Esophagus muscularis mucosa (tissue), 4 donors: ENCODE data around the gene MUC20. TPM values are rescaled to one million over a fixed set of nuclear protein-coding genes. Genes with fewer than 3 reads are reported as not detected.

Experiments used
- DNase-seq: peaks from one replicate; pipeline ENCODE4 v3.0.0-alpha.2; 2017; ENCODE audit errors: extremely low spot score
- H3K27ac ChIP-seq, 4 donors: fragments of 200-600 bp; sonication (generic); replicated peaks in 1 of 4; 1 replicate in 3 of 4; 2 replicates in 1 of 4; pipeline ENCODE4 v1.5.1; 2016 to 2019; ENCODE audit warnings: mild to moderate bottlenecking in 1 of 4
- H3K27me3 ChIP-seq, 4 donors: fragments of 200-600 bp; sonication (generic); one replicate each; pipeline versions ENCODE4 v1.5.1 to v1.6.0; 2016 to 2019
- H3K36me3 ChIP-seq, 4 donors: fragments of 200-600 bp; sonication (generic); one replicate each; pipeline ENCODE4 v1.5.1; 2016 to 2019
- H3K4me1 ChIP-seq, 4 donors: fragments of 200-600 bp; sonication (generic); one replicate each; pipeline ENCODE4 v1.5.1; 2016 to 2019
- H3K4me3 ChIP-seq, 4 donors: fragments of 200-600 bp; sonication (generic); 1 replicate in 2 of 4; 2 replicates in 2 of 4; pipeline ENCODE4 v1.5.1; 2016 to 2019; ENCODE audit warnings: mild to moderate bottlenecking in 4 of 4, moderate library complexity in 1 of 4
- H3K9me3 ChIP-seq, 4 donors: fragments of 200-600 bp; sonication (generic); 1 replicate in 3 of 4; 2 replicates in 1 of 4; pipeline ENCODE4 v1.5.1; 2016 to 2019
- EP300 ChIP-seq: sonication (generic); formaldehyde crosslinking; IDR thresholded peaks from one replicate; pipeline ENCODE4 v1.6.1; 2017; ENCODE audit warnings: antibody characterized with exemption
- POLR2A ChIP-seq: fragments of 450-650 bp; IDR thresholded peaks from one replicate; pipeline ENCODE4 v1.6.1; 2017; ENCODE audit warnings: antibody characterized with exemption, moderate library complexity, mild to moderate bottlenecking, low read depth
- POLR2AphosphoS5 ChIP-seq, 2 donors: sonication (generic); formaldehyde crosslinking; IDR thresholded peaks; one replicate each; pipeline ENCODE4 v1.6.1; 2017; ENCODE audit warnings: antibody characterized with exemption in 2 of 2
- WGBS: methylation state at CpG from one replicate; pipeline ENCODE4 v1.1.5; 2018; 5-methylcytosine and 5-hydroxymethylcytosine counted together
- intact Hi-C: fragments of 100-400 bp; cut with DNase I; formaldehyde crosslinking; loops from one replicate; pipeline ENCODE4 v1.15.1; 2023
- total RNA-seq, 4 donors: library from RNA; depleted of rRNA; stranded (reverse); fragments of >200 nt; gene quantifications; one replicate each; pipeline versions ENCODE4 v1.1.0 to v1.2.1, GENCODE V29; 2016
- TF ChIP-seq, protein P1 (sequence below), 3 experiments: fragments of 200-600 bp in 2 of 3; fragments of 450-650 bp in 1 of 3; sonication (generic) in 2 of 3; IDR thresholded peaks; one replicate each; pipeline ENCODE4 v1.5.1; 2017 to 2019; ENCODE audit warnings: antibody characterized with exemption in 3 of 3, mild to moderate bottlenecking in 2 of 3, moderate library complexity in 1 of 3

Gene MUC20
- total RNA-seq, 4 donors from 2014 or later = 2.5 to 10.0 (median 4.7) TPM

DNA sequence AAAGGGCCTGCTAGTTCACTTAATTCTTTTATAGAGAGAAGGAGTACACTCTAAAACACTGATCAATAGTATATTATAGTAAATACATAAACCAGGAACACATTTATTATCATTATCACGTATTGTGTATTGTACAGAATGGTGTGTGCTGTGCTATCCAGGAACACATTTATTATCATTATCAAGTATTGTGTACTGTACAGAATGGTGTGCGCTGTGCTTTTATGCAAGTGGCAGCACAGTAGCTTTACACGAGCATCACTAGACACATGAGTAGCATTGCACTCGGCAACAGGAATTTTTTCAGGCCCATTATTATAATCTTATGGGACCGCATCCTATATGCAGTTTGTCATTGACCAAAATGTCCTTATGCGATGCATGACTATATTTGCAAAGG lies 20.9 kb upstream of the MUC20 start:
- DNase-seq = no peak
- Histone ChIP-seq H3K4me3 (no peak overlapping the region), H3K36me3 (peaks cover 0 to 39% (median 27%) of the 10 kb centered on the region in 4 donors), H3K27me3 (no peaks in the 10 kb centered on the region), H3K4me1 (peaks cover 0 to 16% (median 4%) of the 10 kb centered on the region in 4 donors), H3K9me3 (no peaks in the 10 kb centered on the region), H3K27ac (no peak overlapping the region)
- TF ChIP-seq EP300 = no peak
- TF ChIP-seq, protein P1, sequence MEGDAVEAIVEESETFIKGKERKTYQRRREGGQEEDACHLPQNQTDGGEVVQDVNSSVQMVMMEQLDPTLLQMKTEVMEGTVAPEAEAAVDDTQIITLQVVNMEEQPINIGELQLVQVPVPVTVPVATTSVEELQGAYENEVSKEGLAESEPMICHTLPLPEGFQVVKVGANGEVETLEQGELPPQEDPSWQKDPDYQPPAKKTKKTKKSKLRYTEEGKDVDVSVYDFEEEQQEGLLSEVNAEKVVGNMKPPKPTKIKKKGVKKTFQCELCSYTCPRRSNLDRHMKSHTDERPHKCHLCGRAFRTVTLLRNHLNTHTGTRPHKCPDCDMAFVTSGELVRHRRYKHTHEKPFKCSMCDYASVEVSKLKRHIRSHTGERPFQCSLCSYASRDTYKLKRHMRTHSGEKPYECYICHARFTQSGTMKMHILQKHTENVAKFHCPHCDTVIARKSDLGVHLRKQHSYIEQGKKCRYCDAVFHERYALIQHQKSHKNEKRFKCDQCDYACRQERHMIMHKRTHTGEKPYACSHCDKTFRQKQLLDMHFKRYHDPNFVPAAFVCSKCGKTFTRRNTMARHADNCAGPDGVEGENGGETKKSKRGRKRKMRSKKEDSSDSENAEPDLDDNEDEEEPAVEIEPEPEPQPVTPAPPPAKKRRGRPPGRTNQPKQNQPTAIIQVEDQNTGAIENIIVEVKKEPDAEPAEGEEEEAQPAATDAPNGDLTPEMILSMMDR (IDR thresholded peaks at IDR 0.05) = no peak
- TF ChIP-seq POLR2A = no peak
- no peak for TF ChIP-seq POLR2AphosphoS5 (IDR thresholded peaks at IDR 0.05)
- intact Hi-C loops = no loop called here
- 73% methylated on average over 6 of the region's 6 CpGs for WGBS

DNA sequence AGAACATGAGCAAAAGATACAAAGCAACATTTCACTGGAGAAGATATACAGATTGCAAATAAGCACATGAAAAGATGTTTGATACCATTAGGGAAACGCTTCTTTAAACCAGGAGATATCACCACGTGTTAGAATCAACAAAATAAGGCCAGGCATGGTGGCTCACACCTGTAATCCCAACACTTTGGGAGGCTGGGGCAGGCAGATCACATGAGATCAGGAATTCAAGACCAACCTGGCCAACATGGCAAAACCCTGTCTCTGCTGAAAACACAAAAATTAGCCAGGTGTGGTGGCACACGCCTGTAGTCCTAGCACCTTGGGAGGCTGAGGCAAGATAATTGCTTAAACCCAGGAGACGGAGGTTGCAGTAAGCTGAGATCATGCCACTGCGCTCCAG lies 20.5 kb upstream of the MUC20 start:
- H3K9me3 ChIP-seq = no peaks in the 10 kb centered on the region
- H3K4me1 ChIP-seq = peaks cover 0 to 16% (median 4%) of the 10 kb centered on the region in 4 donors
- no peak overlapping the region for H3K27ac ChIP-seq
- TF ChIP-seq EP300 = no peak
- TF ChIP-seq, protein P1 (IDR thresholded peaks at IDR 0.05) = no peak
- no peak for TF ChIP-seq POLR2AphosphoS5 (IDR thresholded peaks at IDR 0.05)
- TF ChIP-seq POLR2A = no peak
- intact Hi-C loops = no loop called here
- DNase-seq = no peak
- 91% methylated on average over 5 of the region's 5 CpGs for WGBS
- H3K27me3 ChIP-seq = no peaks in the 10 kb centered on the region
- peaks cover 0 to 35% (median 24%) of the 10 kb centered on the region in 4 donors for H3K36me3 ChIP-seq
- no peak overlapping the region for H3K4me3 ChIP-seq

DNA sequence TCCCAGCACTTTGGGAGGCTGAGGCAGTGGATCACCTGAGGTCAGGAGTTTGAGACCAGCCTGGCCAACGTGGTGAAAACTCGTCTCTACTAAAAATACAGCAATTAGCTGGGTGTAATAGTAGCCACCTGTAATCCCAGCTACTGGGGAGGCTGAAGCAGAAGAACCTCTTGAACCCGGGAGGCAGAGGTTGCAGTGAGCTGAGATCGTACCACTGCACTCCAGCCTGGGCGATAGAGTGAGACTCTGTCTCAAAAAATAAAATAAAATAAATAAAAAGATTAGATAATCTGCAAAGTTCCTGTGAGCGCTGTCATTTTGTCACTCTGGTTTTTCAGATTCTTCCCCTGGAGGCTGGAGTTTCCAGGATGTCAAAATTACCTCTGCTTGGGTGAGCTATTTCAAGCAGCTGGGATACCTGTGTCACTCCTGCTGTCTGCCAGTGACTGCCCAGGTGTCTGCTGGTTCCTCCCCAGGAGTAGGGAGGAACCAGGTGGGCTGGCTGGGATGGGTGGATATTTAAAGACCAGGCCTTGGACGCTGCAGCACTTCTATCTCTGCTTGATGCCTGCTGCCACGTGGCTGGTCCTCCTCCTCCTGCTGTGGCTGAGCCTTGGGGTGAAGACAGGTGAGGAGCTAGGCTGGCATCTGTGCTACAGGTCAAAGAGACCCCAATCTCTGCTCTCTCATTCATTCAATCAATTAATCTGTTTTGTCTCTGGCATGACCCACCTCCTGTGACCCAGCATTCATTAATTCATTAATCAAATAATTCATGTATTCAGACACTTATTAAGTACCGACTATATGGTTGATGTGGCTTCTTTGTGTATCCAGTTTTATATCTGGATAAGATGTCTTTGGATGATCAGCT lies 19.5 kb upstream of the MUC20 start:
- DNase-seq = peak; percentile 91
- Histone ChIP-seq H3K27me3 (no peaks in the 10 kb centered on the region), H3K9me3 (no peaks in the 10 kb centered on the region), H3K4me3 (no peak overlapping the region), H3K27ac (no peak overlapping the region), H3K36me3 (peaks cover 0 to 32% (median 20%) of the 10 kb centered on the region in 4 donors), H3K4me1 (peaks cover 0 to 16% (median 4%) of the 10 kb centered on the region in 4 donors)
- TF ChIP-seq, protein P1 (IDR thresholded peaks at IDR 0.05) = no peak
- no peak for TF ChIP-seq POLR2A
- TF ChIP-seq POLR2AphosphoS5 (IDR thresholded peaks at IDR 0.05) = no peak
- no peak for TF ChIP-seq EP300
- 82% methylated on average over 9 of the region's 9 CpGs for WGBS
- intact Hi-C loops = no loop called here

DNA sequence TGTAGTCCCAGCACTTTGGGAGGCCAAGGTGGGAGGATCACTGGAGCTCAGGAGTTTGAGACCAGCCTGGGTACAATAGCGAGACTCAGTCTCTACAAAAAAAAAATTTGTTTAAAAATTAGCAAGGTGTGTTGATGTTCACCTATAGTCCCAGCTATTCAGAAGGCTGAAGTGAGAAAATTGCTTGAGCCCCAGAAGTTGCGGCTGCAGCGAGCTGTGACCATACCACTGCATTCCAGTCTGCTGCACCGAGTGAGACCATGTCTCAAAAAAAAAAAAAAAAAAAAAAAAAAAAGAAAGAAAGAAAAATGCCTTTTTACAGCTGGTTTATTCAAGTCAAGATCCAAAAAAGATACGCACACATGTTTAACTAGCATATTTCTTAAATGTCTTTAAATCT lies 17.0 kb upstream of the MUC20 start:
- DNase-seq = no peak
- WGBS = 90% methylated on average over 5 of the region's 5 CpGs

More for the DNA sequence above, 17.0 kb upstream of the MUC20 start:
- TF ChIP-seq POLR2A (no peak), EP300 (no peak), POLR2AphosphoS5 (IDR thresholded peaks at IDR 0.05) (no peak)
- TF ChIP-seq, protein P1 (IDR thresholded peaks at IDR 0.05) = no peak
- H3K4me1 ChIP-seq = peaks cover 0 to 1% (median 0%) of the 10 kb centered on the region in 4 donors
- no peaks in the 10 kb centered on the region for H3K27me3 ChIP-seq
- H3K4me3 ChIP-seq = no peak overlapping the region
- no peak overlapping the region for H3K27ac ChIP-seq
- H3K36me3 ChIP-seq = peaks cover 0 to 22% (median 13%) of the 10 kb centered on the region in 4 donors
- intact Hi-C loops = no loop called here
- no peaks in the 10 kb centered on the region for H3K9me3 ChIP-seq
